Measurements from ENCODE around the gene SPIRE2.
"Not testable (repeated sequence)": the region's sequence is repeated elsewhere in the genome, so short reads cannot be mapped to it uniquely, and the experiment has no call there.

The SPIRE2 gene

DNA sequence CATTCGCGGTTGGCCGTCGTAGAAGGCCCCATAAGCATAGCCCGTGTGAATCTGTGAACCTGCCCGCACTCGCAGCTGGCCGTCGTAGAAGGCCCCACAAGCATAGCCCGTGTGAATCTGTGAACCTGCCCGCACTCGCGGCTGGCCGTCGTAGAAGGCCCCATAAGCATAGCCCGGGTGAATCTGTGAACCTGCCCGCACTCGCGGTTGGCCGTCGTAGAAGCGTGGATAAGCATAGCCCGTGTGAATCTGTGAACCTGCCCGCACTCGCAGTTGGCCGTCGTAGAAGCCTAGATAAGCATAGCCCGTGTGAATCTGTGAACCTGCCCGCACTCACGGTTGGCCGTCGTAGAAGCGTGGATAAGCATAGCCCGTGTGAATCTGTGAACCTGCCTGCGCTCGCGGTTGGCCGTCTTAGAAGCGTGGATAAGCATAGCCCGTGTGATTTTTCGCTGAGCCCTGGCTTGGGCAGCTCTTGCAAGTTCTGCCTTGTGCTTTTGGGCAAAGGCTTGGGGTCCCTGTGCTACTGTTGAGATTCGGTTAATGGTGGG is 6.6 kb downstream of the SPIRE2 start:
- DNase-seq (ENCODE audit: low read depth, low spot score), result not testable (repeated sequence)

DNA sequence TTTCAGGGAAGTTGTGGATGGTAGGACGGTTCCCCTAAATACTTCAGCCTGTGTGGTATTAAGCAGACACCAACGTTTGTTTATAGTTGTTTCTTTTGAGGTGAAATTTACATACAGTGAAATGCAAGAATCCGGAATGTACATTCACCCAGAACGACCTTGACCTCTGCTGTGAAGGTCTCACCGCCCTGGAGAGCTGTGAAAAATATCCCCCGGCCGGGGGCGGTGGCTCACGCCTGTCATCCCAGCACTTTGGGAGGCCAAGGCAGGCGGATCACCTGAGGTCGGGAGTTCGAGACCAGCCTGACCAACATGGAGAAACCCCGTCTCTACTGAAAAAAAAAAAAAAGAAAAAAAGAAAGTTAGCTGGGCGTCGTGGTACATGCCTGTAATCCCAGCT is 8.2 kb downstream of the SPIRE2 start:
- DNase-seq (ENCODE audit: low read depth, low spot score), result not testable (repeated sequence)

DNA sequence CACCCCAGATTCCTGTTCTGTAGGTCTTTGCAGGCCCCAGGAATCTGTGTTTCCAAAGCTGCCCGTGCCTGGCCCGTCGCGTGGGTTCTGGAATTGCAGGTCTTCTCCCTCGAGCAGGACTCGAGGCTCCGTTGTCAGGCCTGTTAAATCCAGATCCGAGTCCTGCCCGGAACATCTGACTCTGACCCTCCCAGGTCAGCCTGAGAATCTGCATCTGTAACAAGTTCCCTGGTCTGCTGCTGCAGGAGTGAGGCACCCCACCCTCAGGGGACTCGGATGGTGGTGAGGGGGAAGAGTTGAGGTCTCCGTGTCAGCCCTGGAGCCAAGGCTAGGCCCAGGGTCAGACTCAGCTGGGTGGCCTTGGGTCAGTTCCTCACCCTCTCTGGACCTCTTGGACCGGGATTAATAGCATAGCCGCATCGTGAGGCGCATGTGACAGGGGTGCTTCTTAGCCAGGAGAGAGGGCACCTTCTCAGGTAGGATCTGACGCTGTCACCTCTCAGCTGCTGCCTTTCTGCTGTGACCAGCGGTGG is 8.8 kb downstream of the SPIRE2 start:
- no peak for DNase-seq (ENCODE audit: low read depth, low spot score)

DNA sequence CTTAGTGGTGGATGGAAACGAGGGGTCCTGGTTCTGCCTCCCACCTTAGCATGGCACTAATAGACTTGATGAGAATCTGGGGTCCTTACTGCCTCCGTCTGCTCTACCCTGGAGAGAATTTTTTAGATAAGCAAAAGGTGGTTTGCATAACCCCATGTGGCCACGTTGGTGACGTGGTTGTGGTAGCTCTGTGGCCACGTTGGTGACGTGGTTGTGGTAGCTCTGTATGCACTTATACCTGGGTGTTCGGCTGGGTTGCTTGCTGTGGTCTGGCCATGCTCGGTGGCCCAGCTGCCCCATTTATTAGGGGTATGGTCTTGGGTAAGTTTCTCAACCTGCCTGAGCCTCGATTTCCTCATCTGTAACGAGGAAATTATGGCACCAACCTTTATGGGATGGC is 13.0 kb downstream of the SPIRE2 start:
- DNase-seq (ENCODE audit: low read depth, low spot score), result no peak

DNA sequence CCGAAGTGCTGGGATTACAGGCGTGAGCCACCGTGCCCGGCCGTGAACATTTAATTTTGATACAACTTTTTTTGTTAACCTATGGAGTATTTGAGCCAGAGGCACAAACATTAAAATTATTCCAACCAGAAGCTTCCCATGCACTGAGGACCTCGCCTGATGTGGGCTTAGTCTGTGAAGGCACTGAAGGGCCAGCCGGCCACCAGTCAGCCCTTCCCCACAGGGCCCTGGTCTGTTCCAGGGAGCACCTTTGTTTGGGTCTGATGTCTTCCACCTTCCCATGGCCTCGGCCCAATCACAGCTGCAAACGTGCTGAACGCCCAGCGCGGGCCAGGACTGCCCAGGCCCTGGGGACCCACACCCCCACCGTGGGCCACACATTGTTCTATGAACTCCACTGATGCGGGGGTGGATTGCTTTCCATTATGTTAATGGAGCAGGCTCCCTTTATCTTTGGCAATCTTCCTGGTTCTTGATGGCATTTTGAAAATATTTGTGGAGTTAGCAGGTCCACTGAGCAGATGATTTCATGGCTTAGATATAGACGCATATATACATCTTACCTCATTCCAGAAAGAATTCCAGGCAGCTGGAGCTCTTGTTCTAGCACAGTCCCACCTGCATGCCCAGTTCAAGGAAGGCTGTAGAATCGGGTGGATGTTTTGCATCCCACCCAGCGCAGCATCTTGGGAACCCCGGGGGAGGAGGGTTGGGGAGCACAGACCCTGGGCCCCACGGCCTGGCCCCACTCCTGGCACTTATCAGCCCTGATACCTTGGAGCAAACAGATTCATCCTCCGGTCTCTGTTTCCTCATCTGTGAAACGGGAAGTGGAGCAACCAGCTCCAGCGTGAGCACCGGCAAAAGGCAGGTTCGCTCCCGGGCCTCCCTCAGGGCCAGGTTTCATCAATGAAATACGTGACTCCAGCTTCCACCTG is 14.5 kb downstream of the SPIRE2 start:
- DNase-seq (ENCODE audit: low read depth, low spot score), result no peak

DNA sequence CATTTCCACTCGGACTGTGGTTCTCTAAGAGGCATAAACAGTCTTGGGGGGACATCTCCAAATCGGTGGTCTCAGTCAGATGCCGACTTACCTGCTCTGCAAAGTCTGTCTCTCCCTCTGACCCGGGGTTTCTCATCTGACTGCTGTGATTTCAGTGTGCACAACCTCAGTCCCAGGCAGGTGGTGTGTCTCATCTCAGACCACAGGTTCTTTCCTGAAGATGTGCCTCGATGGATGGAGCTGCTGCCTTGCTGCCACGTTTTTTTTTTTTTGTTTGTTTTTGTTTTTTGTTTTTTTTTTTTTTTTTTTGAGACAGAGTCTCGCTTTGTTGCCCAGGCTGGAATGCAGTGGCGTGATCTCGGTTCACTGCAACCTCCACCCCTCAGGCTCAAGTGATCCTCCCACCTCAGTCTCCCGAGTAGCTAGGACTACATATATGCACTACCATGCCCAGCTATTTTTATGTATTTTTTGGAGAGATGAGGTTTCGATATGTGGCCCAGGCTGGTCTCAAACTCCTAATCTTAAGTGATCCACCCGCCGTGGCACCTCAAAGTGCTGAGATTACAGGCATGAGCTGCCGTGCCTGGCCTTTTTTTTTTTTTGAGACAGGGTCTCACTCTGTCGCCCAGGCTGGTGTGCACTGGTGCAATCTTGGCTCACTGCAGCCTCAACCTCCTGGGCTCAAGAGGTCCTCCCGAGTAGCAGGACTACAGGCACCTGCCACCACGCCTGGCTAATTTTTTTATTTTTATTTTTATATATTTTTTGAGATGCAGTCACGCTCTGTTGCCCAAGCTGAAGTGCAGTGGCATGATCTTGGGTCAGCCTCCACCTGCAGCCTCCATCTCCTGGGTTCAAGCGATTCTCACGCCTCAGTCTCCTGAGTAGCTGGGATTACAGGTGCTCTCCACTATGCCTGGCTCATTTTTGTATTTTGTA is 15.4 kb downstream of the SPIRE2 start:
- no peak for DNase-seq (ENCODE audit: low read depth, low spot score)

DNA sequence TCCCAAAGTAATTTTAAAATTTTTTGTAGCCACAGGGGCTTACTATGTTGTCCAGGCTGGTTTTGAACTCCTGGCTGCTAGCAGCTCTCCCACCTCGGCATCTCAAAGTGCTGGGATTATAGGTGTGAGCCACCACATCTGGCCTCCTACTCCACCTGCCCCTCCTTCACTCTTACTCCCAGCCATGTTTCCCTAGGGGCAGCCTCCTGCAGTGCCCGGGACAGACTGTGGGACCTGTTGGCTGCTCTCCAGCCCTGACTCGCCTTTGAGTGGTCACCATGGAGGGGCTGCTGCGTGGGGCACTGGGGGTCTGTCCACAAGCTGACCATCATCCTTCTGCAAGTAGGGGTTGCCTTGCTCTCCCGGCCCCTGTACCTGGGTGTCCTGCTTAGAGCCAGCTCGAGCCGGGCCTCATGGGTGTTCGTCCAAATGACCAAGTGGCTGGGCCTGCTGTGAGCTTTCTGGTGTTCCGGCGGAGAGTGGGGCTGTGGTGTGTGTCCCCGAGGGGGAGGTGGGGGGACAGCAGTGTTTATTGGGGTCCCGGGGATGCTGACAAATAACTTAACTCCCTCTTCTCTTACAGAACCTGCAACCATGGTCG is 16.6 kb downstream of the SPIRE2 start:
- no peak for DNase-seq (ENCODE audit: low read depth, low spot score)

DNA sequence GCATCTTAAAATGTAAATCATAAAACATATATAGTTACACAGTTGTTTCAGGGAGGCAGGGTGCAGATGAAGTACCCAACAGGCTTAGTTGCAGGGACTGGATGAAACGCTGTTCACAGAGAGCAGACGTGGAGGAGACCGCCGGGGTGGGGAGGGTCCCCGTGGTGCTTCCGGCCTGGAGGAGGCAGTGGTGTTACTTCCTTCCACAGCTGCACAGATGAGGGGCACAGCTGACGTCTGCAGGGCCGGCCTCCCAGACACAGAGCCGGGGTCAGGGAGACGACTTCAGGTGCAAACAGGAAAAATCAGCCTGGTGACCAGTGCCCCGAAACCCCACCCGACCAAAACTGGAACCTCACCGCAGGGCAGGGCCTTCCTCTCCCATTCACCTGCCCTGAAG is 17.1 kb downstream of the SPIRE2 start:
- DNase-seq (ENCODE audit: low read depth, low spot score), result no peak

DNA sequence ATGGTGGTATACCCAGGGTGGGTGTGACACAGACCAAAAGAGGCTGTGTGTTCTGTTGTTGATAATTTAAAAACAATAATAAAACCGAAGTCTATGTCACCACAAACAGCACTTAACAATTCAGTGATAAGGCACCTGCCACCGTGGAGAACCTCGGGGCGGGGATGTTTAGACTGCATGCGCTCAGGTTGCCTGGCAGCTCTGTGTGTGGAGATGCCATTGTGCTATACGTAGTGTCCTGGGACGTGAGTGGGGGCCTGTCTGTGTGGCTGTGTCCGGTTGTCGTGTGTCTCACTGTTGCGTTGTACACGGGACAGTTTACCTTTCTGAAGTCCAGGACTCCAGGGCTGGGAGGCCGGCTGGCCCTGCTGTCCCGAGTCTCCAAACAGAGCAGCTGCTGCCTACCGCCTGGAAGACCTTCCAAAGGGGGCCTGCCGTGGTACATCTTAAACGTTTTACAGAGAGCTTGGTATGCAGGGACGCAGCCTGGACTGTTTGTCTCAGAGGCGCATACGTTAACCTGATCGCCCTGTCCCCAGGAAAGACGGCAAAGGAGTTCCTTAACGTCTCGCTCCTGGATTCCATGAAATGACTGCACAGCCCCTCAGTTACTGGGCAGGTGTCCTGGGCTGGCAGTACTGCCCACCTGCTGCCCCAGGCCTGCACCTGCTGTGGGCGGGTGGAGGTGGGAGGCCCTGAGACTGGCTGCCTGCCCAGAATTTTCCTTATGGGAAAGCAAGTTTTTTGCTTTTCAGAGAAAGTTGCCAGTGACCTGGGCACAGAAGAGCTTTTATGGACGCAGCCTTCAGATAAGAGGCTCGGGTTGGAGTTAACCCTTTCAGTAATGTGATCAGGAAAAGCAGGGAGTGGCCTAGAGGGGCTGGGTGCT is 19.0 kb downstream of the SPIRE2 start:
- no peak for DNase-seq (ENCODE audit: low read depth, low spot score)

DNA sequence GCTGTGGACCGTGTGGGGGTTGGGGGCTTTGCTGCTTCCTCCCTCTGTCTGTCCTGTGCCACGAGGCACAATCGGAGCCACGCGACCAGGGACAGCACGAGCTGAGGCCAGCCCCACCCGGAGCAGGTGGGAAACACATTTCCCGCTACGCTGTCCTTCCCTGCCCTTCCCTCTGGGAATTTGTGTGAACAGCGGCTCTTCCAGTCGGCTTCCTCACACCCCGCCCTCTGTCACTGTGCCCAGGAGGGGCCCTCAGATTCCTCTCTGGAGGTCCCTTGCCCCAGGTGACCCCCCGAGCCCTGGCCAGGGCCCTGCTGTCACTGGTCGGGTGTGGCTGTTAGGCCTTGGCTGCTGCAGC is 19.6 kb downstream of the SPIRE2 start:
- no peak for DNase-seq (ENCODE audit: low read depth, low spot score)

DNA sequence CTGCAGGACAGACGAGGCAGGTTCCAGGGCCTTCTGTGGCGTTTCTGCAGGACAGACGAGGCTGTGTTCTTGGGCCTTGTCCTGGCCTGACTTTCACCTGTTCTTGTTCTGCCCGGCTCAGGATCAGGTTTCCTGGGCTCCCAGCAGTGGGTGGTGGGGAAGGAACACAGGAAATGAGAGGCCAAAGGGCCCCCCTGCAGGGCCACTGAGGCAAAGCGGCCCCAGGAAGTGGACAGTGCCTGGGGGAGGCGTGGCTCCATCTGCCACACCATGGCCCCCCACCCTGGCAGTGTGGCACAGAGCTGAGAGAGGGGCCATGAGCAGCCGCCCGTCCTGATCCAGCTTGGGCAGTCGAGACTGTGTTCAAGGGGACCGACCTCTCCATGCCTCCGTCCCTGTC is 20.7 kb downstream of the SPIRE2 start:
- no peak for DNase-seq (ENCODE audit: low read depth, low spot score)

DNA sequence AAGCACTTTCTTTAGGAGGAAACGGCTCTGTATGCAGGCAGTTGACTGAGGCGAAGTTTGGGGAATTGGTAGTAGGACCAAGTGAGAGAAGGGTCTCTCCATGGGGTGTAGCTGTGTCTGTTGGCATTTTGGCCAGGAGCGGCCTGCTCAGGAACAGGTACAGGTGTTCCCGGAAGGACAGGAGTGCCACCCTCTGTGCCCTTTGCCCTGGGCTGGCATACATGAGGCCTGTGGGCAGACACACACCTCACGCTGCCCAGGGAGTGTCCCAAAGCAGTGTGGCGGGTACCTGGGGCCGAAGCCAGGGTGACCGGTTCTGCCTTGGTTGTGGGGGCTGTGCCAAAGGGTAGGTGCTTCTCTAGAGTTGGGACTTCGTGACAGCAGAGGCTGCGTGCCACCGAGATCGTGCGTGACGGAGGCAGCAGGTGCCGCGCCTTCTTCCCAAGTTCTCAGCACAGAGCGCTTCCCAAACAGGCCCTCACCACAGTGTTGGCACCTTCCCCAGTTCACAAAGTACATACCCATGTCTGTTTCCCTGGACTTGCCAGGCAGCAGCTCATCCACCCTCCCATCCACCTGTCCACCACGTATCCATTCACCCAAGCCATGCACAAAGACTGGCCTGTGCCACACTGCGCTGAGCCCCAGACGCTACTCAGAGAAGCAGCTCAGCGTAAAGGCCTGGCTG is 25.2 kb downstream of the SPIRE2 start:
- DNase-seq (ENCODE audit: low read depth, low spot score), result no peak

DNA sequence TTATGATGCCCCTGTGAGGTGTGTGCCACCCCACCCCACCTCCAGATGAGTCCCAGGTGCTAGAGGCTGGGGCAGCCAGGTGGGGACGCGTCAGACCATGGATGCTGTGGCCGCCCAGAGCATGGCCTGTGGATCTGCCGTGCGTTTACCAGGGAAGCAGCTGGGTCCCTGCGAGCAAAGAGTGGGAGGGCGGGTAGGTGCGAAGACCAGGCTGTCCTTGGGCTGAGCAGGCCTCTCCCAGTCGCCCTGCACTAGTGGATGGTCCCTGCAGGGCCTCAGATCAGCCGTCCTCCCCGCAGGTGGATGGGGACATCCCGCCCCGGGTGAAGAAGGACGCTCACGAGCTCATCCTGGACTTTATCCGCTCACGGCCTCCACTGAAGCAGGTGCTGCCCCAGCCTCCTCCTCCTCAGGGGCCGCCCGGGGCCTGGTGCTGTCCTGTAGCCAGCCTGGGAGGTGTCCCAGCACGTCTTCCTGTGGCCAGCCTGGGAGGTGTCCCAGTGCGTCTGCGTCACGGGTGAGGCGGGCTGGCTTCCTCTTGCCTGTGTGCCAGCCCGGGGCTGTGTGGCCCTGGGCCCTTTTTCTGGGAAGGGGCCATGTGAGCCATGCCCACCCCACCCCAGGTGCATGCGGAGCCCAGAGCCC is 27.1 kb downstream of the SPIRE2 start:
- no peak for DNase-seq (ENCODE audit: low read depth, low spot score)

DNA sequence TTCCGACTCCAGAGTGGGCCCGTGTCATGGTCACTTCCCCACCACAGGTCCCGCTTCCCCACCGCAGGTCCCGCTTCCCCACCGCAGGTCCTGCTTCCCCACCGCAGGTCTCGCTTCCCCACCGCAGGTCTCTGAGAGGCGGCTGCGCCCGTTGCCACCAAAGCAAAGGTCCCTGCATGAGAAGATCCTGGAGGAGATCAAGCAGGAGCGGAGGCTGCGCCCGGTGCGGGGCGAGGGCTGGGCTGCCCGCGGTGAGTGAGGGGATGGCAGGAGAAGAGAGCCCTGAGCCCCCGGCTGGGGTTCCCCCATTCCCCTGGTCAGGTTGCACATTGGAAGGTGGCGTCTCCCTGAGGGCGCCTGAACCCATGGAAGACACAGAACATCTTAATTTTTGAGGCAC is 27.7 kb downstream of the SPIRE2 start:
- no peak for DNase-seq (ENCODE audit: low read depth, low spot score)

DNA sequence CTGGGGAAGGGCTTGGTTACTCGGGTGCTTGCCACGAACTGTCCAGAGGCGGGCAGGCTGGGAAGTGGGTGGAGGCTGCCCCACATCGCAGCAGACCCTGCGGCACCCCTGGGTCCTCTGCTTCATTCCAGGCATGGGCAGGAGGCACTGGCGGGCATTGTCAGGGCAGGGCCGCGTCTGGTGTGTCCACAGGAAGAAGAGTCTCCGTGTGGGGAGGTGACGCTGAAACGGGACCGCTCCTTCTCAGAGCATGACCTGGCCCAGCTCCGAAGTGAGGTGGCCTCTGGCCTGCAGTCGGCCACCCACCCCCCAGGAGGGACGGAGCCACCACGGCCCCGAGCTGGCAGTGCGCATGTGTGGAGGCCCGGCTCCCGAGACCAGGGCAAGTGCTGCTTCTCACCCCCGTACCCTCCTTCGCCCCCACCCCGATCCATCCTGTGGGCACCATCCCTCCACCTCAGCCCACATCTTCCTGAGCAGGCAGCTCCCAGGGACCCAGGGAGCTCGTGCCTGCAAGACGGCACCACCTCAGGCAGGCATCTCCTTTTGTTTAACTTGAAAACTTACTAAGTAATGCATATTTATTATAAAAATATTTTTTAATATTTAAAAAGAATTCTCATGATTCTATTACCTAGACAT is 30.8 kb downstream of the SPIRE2 start:
- DNase-seq (ENCODE audit: low read depth, low spot score), result no peak

DNA sequence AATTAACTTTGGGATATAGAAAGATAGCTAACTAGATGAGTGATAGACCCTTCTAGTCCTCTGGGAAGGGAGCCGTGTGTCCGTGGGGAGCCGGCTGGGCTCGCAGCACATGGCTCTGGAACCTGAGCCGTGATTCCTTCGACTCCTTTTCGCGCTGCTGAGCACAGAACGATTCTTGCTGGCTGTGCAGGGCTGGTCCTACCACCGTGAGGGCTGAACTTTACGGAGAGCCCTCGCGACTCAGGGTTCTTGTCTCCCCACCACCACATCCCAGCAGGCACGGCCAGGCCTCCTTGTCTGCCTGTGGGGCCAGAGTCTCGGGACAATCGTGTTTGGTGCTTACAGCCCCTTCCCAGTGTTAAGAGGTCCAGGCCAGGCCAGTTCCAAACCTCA is 31.3 kb downstream of the SPIRE2 start:
- DNase-seq (ENCODE audit: low read depth, low spot score), result no peak

DNA sequence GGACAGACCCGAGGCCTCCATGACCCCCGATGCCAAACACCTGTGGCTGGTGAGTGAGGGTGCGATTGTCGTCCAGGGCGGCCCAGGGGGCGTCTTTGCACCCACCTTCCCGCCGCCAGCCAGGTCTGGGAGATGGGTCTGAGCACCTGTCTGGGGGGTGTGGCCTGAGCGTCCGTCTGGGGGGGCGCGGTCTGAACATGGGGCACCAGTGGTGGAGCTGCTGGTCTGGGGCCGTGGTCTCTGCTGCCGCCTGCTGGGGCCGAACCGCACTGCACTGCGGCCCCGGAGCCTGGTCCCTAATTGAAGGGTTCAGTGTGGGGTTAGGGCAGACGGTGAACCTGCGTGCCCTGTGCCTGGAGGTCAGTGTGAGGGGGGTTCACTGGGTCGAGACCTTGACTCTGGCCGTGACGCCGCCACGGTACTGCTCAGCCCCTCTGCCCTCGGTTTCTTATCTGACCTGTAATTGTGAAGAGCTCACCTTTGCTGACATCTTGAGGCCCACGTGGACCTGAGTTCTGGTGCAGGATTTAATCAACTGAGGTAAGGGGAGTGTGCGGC is 32.6 kb downstream of the SPIRE2 start:
- peak; percentile 39 for DNase-seq (ENCODE audit: low read depth, low spot score)

DNA sequence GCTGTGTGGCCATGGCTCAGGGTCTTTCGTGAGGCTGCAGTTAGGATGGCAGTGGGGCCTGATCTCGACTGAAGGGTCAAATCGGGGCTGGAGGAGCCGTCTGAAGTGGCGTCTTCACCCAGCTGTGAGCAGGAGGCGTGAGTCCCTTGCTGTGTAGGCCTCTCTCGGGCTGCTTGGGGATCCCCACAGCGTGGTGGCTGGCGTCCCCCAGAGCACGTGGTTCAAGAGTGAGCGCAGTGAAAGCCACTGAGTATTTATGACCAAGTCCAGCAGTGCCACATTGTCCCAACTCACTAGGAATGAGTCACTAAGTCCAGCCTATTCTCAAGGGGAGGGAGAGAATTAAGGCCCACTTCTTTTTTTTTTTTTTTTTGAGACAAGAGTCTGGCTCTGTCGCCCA is 33.4 kb downstream of the SPIRE2 start:
- DNase-seq (ENCODE audit: low read depth, low spot score), result no peak

DNA sequence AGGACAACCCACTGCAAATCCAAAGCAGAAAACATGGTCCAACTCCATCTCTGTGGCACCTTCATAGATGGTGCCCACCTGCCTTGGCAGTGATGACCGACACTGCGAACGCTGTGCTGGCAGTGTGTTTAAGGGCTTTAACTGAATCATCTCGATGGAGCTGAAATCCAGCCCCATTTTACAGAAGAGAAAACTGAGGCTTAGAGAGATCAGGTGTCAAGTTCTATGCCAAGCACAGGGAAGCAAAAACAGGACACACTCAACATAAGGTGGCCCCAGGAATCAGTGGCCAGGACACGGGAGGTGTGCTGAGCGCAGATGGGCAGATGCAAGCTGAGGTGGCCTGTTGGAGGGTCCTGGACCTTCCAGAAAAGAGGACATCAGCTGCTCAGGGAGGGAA is 34.5 kb downstream of the SPIRE2 start:
- no peak for DNase-seq (ENCODE audit: low read depth, low spot score)

All from activated CD4-positive, CD25-positive, alpha-beta regulatory T cell treated with anti-CD3 and anti-CD28 coated beads, Interleukin-2, amount 50 U/mL, for 16 hours (primary cell).